ENCODE data around the gene ARHGDIA. TPM values are rescaled to one million over a fixed set of nuclear protein-coding genes. Genes with fewer than 3 reads are reported as not detected.

ARHGDIA gene
- total RNA-seq, 2 donors from 2014 or later, result 447 to 500 TPM

DNA sequence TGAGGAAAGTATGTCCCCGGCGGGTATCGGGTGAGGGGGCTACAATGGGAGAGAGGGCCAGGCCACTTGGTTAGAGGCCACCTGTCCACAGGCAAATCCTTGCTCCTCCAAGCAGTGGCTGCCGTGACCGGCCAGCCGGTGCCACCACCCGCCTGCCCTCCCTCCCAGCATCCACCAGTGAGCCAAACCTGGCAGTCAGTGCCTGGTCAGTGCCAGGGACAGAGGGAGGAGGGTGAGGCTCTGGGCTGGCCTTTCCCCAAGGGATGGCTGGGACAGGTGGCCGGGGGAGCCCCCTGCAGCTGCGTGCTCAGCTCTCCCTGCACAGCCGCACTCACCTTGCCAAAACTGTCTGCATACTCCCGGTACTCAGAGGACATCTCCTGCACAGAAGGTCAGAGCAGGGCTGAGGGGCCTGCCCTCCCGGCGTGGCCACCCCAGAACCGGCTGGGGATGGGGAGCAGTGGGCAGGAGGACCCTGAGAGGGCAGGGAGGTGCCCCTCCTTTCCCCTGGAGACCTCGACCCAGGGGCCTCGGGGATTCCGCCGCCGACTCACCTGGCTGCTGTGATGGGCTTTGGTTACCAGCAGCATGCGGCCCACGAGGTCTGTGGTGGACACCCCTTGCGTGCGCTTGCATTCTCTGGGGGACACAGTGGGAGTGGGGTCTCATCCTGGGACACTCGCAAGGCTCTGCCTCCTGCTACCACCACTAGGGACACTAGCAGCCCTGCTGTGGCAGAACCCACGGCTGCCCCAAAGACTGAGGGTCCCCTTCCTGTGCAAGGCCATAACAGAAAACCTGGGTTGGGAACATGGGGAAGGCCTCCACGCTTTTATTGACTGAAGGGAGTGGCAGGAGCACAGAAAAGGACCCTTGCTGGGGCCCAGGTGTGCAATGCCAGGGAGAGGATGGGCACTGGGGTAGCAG is 36.3 kb upstream of the ARHGDIA start:
- intact Hi-C loops (cut with DNase I, micrococcal nuclease), result no loop called here
- DNase-seq, result no peak
- ATAC-seq, result no peak

GRCh38 chr17:81906476-81907218 is 35.5 kb upstream of the ARHGDIA start:
- intact Hi-C loops (cut with DNase I, micrococcal nuclease), result no loop called here
- ATAC-seq (no peak), DNase-seq (no peak)

- intact Hi-C loops (cut with DNase I, micrococcal nuclease), result no loop called here
- DNase-seq (no peak), ATAC-seq (no peak)
Measured at GRCh38 chr17:81905993-81906392, 34.9 kb upstream of the ARHGDIA start.

GRCh38 chr17:81905424-81905875 is 34.3 kb upstream of the ARHGDIA start:
- DNase-seq, result no peak
- intact Hi-C loops (cut with DNase I, micrococcal nuclease), result no loop called here
- ATAC-seq, result no peak

GRCh38 chr17:81904600-81905423 is 33.7 kb upstream of the ARHGDIA start:
- ATAC-seq, result no peak
- intact Hi-C loops (cut with DNase I, micrococcal nuclease), result no loop called here
- DNase-seq, result no peak

DNA sequence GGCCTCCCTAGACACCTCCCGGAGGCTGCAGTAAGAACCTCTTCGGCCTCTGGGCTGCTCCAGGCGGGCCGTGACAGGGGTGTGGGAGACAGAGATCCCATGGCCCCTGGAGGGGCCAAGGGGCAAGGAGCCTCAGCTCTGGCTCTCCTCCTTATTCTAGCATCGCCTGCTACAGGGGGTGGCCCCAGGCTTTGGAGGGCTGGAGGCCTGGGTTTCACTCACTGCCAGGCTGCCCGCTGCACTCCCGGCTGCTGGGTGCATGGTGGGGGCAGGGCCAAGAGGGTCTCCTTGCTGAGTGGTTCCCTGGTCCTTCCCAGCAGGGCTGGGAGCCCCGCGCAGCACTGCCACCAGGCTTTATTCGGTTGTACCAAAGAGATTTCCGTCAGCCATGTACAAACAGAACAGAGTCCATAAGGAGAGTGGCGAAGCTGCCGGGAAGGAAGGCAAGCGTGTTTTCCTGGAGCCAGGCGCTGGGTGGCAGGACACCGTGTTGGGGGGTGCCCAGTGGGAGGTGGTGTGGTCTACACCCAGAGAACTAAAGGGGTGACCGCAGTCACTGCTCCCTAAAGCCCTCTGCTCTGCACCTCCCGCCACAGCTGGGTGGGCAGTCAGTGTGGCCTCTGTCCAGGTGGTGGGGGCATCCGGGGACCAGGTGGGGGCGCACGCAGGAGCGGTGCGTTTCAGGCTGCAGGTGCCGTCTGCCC is 32.9 kb upstream of the ARHGDIA start:
- intact Hi-C loops (cut with DNase I, micrococcal nuclease), result no loop called here
- DNase-seq (no peak), ATAC-seq (no peak)

GRCh38 chr17:81903415-81903831 is 32.3 kb upstream of the ARHGDIA start:
- intact Hi-C loops (cut with DNase I, micrococcal nuclease), result no loop called here
- ATAC-seq, result no peak

GRCh38 chr17:81902653-81903414 is 31.7 kb upstream of the ARHGDIA start:
- DNase-seq, result no peak
- intact Hi-C loops (cut with DNase I, micrococcal nuclease), result no loop called here
- ATAC-seq, result peak; percentile 38

More at GRCh38 chr17:81903415-81903831, 32.3 kb upstream of the ARHGDIA start:
- no peak for DNase-seq

GRCh38 chr17:81902023-81902652 is 31.0 kb upstream of the ARHGDIA start, which contains the start of gene NPB:
NPB (plus strand) TSS chr17:81902238; CDS start chr17:81902278, 40 bp downstream.
- DNase-seq, result peak in 1 of 2 donors; percentile 46
- intact Hi-C loops (cut with DNase I, micrococcal nuclease), result no loop called here
- peak; percentile 63 for ATAC-seq

DNA sequence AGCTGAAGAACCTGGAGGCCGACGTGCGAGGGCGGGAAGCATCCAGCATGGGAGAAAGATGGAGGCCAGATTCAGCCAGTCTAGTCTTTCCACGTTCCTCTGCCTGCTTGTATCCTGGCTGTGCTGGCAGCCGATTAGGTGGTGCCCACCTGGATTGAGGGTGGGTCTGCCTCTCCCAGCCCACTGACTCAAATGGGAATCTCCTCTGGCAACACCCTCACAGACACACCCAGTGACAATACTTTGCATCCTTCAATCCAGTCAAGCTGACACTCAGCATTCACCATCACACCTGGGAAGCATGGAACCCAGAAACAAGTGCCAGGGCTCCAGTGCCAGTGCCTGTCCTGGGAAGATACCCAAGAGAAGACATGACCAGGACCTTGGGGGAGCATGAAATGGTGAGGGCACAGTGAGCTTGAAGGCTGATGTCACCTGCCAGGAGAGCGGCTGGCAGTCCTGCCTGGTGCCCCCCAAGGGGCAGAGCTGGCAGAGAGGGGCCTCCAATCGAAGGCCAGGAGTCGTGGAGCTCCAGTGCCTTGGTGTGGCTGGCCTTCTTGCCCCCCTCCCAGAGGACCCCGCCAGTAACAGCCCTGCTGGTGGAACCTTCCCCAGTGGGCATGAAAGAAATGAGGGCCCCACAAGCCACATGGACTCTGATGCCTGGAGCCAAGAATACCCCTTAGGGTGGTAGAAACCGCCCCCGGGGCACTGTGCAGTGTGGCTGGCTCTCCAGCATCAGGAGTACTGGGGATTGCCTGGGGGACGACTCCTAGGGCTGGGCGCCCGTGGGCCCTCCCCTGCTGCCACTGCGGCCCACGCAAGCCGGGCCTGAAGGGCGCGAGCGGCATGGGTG is 30.3 kb upstream of the ARHGDIA start:
- no peak for DNase-seq
- intact Hi-C loops (cut with DNase I, micrococcal nuclease), result no loop called here
- peak; percentile 14 for ATAC-seq

GRCh38 chr17:81900181-81900820 is 29.2 kb upstream of the ARHGDIA start:
- ATAC-seq (no peak), DNase-seq (no peak)
- intact Hi-C loops (cut with DNase I, micrococcal nuclease), result no loop called here

GRCh38 chr17:81899514-81900166 is 28.5 kb upstream of the ARHGDIA start:
- no peak for ATAC-seq
- intact Hi-C loops (cut with DNase I, micrococcal nuclease), result no loop called here
- DNase-seq, result no peak

DNA sequence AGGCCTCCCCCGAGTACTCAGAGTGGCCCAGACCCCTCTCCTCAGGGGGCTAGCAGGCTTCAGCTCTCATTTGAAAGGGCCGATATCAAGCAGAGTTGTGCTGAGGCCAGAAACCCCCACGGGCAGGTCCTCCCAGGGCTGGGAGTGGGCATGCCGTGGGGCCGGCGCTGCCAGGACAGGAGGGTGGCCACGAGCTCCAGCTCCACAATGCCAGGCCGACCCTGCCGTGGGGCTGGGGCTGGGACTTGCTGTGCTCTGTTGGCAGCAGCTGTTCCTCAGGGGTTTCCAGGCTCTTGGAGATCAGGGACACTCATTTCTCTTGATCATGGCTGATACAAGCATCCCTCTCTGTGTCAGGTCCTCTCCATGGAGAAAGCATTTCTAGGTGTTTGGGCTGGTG is 27.7 kb upstream of the ARHGDIA start:
- DNase-seq, result no peak
- ATAC-seq, result no peak
- intact Hi-C loops (cut with DNase I, micrococcal nuclease), result no loop called here

GRCh38 chr17:81898029-81898866 is 27.1 kb upstream of the ARHGDIA start:
- DNase-seq (no peak), ATAC-seq (no peak)
- intact Hi-C loops (cut with DNase I, micrococcal nuclease), result no loop called here

- no peak for DNase-seq
- ATAC-seq, result no peak
- intact Hi-C loops (cut with DNase I, micrococcal nuclease), result no loop called here
Measured at GRCh38 chr17:81895400-81895799, 24.3 kb upstream of the ARHGDIA start.
